ACHN (cell line): ENCODE data around the gene EFTUD2.
A peak's percentile ranks its signal among the peaks of the same experiment; 100 is the strongest.
"Not testable (repeated sequence)": the region's sequence is repeated elsewhere in the genome, so short reads cannot be mapped to it uniquely, and the experiment has no call there.

Experiments used
- DNase-seq: peaks from one replicate; pipeline ENCODE4 v3.0.0-alpha.2; 2015
- in situ Hi-C: cut with HindIII; loops from 2 replicates; pipeline ENCODE4 v1.10.0; 2017; ENCODE audit warnings: low sequenced_read_pairs, low pct_ligation_motif_present, low pct_unique_long_range_greater_than_20kb

The EFTUD2 gene

GRCh38 chr17:44899074-44899782, at the start of gene EFTUD2:
Gene EFTUD2, minus strand, starts transcription at chr17:44899445. Its CDS starts 4,924 bp downstream, at chr17:44894521.
- in situ Hi-C loops = no loop called here
- DNase-seq = peak; percentile 90

DNA sequence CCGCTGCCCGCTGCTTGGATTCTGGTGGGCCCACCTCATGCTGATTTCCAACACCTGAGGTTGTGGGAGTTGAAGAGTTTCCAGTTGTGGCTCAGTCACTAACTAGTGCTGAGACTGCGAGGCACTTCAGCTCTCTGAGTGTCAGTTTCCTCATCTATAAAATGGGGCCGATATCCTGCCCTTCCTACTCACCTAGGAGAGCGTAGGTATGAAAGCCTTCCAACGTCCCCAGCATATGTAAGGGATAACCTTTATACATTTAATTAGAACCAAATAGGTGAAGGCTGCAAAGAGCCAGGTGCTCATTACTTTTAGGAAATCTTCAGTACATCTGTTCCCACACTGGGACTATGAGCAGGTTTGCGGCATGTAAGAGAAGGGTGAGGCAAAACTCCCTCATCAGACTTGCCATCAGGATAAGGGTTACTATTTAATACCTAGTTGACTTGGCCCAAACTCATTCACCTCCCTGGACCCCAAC, 49.1 kb upstream of the EFTUD2 start:
- no peak for DNase-seq
- in situ Hi-C loops = no loop called here

DNA sequence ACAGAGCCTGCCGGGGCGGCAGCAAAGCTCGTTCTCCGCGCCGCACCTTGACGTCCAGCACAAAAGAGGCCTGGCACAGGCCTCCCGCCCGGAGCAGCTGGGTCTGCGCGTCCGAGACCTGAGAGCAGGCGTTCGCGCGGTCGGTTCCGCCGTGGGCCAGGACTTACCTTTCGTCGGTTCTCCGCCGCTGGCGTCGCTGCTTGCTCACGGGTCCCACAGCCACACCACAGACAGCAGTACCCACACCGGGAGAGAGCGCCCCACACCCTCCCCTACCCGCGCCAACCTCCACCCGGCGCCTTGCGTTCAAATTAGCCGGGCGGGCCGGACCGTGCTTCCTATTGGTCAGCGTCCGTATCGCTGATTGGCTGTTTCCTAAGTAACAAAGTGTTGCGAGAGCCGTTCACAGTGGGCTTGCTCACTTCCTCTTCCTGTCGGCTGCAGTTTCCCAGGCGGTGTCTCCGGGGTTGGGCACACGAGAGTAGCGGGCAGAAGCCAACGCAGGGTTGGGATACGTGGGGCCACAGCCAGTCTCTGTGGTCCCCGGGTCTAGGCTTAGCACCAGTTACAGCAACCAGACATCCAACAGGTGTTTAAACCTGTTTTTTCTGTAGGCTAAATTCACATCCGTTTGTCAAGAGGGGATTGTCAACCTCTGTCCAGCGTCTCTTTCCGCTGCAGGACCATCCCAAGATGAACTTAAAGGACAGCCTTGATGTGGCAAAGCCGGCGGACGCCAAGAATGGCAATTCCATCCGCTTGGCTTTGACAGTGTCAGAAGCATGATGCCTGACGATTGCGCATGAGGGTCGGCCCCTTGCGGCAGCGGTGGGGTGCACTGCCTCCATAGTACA, 48.4 kb upstream of the EFTUD2 start, which contains the start of gene KIF18B:
Gene KIF18B, minus strand, starts transcription at position 313 of the 854 bp plus-strand sequence. CDS start 11,429 bp downstream, outside the sequence.
- DNase-seq = peak; percentile 97
- in situ Hi-C loops = no loop called here

GRCh38 chr17:44945652-44946051, 46.4 kb upstream of the EFTUD2 start:
- in situ Hi-C loops, DNase-seq: not testable (repeated sequence)

GRCh38 chr17:44942456-44942855, 43.2 kb upstream of the EFTUD2 start:
- DNase-seq = no peak
- in situ Hi-C loops = no loop called here

DNA sequence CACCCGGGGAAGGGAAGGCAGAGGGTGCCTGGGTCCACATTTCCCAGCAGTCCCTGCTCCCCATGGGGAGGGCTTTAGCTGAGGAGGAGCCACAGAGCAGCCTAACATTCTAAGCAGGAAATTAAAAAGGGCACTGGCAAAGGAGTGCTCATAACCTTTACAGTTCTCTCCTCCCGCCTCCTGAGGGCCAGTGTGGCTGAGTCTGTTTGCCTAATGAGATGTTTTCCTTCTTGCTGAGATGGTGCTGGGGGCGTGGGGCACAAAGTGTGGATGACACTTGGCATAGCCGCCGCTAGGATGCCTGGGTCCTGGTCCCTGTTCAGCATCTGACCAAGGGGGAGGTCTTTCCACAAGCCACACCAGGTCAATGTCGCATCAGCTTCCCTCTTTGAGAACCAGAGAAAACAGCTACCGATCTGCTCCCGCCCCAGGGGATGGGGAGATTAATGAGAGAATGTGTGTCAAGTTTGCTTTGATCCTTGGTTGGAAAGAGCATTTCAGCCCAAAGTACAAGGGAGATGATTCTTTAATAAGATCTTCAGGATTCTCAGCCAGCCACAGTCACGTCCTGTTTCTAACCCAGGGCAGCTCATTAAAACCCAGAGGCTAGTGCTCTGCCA, 42.6 kb upstream of the EFTUD2 start:
- DNase-seq = peak; percentile 38
- in situ Hi-C loops = no loop called here

DNA sequence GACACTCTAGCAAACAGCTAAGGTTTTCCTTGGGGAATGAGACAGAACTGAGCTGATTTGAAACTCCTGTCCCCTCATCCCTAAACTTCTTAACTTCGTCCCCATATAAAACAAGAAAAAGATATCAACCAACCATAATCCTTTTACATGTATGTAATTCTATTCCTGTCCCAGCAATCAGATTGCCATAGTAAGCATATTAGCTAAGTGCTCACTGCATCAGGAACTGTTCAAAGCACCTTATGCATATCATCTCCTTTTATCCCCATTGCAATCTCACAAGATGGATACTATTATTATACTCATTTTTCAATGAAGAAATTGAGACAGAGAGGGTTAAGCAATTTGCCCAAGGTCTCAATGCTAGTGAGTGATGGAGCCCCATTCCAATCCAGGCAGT, 41.5 kb upstream of the EFTUD2 start:
- no peak for DNase-seq
- in situ Hi-C loops = no loop called here

DNA sequence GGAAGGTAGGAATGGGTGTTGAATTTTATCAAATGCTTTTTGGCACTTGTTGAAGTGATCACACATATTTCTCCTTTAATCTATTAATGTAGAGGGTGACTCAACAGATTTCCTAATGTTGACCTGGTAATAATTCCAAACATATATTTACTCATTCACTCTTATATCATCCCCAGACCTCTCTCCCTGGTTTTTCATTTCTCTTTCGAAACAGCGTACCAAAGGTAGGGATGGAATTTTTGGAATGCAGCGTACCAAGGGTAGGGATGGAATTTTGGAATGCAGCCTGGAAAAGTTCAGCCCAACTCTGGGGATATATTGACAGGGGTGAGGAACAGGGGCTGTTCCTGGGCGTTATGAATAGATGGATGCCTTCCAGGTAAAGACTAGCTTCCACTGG, 41.1 kb upstream of the EFTUD2 start:
- in situ Hi-C loops = no loop called here

GRCh38 chr17:44935116-44935515, 35.9 kb upstream of the EFTUD2 start:
- in situ Hi-C loops = no loop called here
- no peak for DNase-seq

More for the DNA sequence above, 41.1 kb upstream of the EFTUD2 start:
- peak; percentile 60 for DNase-seq

DNA sequence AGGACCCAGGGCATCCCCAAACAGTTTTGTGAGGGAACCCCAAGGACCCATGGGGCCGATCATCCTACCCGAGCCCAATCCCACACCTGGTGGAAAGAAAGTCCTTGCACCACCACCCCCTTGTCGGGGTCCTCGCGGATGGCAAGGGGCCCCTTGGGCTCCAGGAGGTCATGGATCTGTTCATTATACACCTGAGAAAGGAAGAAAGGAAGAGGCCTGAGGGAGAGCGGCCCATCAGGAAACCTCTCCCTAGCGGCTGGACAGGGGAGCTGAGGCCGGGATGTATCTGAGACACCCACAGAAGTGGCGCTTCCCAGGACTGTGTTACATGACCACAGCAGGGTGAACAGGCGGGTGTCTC, 35.5 kb upstream of the EFTUD2 start:
- DNase-seq = no peak
- in situ Hi-C loops = no loop called here

DNA sequence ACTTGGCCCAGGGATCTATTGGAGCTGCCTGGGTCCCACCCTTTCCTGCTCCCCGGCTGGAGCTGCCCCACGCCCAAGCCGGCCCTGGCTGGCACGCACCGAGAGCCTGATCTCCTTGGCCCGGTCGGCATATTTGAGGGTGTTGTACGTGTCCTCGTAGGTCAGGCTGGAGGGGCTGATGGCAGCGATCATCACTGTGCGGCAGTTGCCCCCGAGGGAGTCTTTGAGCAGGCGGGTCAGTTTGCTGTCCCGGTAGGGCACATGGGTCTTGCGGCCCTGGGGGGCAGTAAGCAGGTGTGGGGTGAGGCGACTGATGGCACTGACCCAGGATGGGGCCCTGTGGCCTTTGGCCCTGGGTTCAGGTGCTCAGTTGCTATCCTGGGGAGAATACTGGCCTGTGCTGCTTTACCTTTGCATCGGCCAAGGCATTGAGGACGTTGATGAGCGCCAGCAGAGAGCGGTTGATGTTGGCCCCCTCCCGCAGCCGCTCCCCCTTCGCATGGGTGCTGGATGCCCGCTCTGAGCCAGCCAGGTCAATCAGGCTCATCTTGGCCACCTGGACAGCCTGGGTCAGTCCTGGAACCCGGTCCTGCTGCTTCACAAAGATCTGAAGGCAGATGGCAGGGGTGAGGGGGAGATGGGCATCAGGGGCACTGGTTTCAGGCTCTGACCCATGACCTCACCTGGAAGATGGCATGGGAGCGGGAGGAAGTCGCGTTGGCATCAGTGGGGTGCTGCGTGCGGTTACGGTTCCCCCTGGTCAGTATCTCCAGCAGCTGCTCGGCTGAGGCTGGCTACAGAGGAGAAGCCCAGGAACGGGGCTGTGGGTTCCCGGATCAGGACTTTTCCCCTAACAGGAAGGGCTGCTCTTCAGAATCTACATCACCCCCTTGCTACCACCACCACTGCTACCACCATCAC, 34.8 kb upstream of the EFTUD2 start:
- DNase-seq = no peak
- in situ Hi-C loops = no loop called here

DNA sequence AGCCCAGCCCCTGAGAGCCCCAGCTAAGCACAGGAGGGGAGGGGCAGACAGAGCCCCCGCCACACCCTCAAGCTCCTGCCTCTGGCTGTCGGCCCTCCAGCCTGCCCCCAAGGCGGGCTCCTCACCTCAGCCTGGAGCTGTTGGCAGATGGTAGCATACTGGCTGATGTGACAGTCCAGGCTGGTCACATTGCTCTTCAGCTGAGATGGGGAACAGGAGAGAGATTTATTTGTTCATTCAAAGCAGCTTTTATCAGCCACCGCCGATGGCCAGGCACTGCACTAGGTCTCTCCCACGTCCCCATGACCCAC, 33.5 kb upstream of the EFTUD2 start:
- DNase-seq = no peak
- in situ Hi-C loops = no loop called here

GRCh38 chr17:44932096-44932786, 33.0 kb upstream of the EFTUD2 start:
- no peak for DNase-seq
- in situ Hi-C loops = no loop called here

DNA sequence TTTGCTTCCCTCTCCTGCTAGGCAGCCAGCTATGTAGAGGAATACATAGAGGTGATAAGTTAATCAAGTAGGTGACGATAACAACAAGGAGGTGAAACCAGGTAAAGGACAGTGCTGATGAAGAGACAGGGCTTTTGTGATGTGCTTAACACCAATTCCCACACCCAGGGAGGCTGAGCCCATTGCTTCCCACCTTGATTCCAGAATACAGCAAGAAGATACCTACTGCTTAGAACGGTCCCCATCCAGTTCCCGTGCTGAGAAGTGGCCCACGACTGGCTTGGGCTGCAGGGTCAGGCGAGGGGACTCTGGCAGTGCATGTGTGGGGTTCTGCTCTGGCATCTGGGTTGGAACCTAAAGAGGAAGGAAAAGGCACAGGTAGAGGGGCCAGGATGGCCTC, 32.1 kb upstream of the EFTUD2 start:
- in situ Hi-C loops = no loop called here
- no peak for DNase-seq

- in situ Hi-C loops = no loop called here
- no peak for DNase-seq
Observed at GRCh38 chr17:44930667-44931066, 31.4 kb upstream of the EFTUD2 start.

- no peak for DNase-seq
- in situ Hi-C loops = no loop called here
Observed at GRCh38 chr17:44928950-44929720, 29.9 kb upstream of the EFTUD2 start.

- in situ Hi-C loops = no loop called here
Observed at GRCh38 chr17:44928136-44928535, 28.9 kb upstream of the EFTUD2 start.

More at GRCh38 chr17:44928136-44928535, 28.9 kb upstream of the EFTUD2 start:
- no peak for DNase-seq
